ENCODE measurements around the gene REX1BD. TPM values are rescaled to one million over a fixed set of nuclear protein-coding genes. Genes with fewer than 3 reads are reported as not detected.

REX1BD gene
- total RNA-seq, 1 donor, result 41.4 TPM

DNA sequence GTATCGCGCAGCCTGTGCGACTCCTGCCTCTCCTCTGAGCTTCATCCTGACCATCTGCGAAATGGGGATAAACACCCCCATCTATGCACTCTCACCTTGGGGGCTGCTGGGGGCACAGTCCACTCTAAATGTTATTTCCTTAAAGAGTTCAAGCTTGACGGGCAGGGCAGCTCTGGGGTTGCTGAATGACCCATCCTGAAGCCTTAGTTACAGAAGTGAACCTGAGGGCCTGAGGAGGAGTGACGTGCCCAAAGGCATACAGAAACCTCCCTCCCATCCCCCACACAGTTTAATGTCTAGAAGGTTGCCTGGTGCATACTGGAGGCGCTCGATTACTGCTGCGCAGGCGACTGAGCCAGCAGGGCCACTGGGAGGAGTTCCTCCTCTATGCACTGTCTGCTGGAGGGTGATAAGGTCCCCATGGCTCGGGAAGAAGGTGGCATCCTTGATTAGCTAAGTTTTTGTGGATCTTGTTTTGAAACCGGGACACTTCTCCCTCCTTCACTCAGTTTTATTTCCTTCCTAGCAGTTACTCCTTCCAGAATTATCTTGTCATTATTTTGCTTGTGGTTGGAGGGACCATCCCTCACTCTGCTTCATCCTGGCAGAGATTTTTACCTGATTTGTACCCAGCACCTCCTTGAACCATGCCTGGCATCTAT, 44.7 kb upstream of the REX1BD start:
- no peak for TF ChIP-seq CTCF (IDR thresholded peaks at IDR 0.05; ENCODE audit: insufficient read depth, low read length)
- DNase-seq (ENCODE audit: low read depth), result peak; percentile 54
- peak overlapping the region; percentile 53 for H3K4me3 ChIP-seq (ENCODE audit: low read depth, low read length)

GRCh38 chr19:18551631-18552030, 37.0 kb upstream of the REX1BD start:
- DNase-seq (ENCODE audit: low read depth), result no peak
- no peak overlapping the region for H3K4me3 ChIP-seq (ENCODE audit: low read depth, low read length)
- no peak for TF ChIP-seq CTCF (IDR thresholded peaks at IDR 0.05; ENCODE audit: insufficient read depth, low read length)

GRCh38 chr19:18557411-18558201, 31.0 kb upstream of the REX1BD start, which contains the start of gene KXD1:
KXD1 (plus strand) TSS chr19:18557870; CDS start chr19:18562057, 4,187 bp downstream.
- no peak for TF ChIP-seq CTCF (IDR thresholded peaks at IDR 0.05; ENCODE audit: insufficient read depth, low read length)
- DNase-seq (ENCODE audit: low read depth), result peak; percentile 100
- peak within 1 kb of the TSS; percentile 96 for H3K4me3 ChIP-seq (ENCODE audit: low read depth, low read length)

DNA sequence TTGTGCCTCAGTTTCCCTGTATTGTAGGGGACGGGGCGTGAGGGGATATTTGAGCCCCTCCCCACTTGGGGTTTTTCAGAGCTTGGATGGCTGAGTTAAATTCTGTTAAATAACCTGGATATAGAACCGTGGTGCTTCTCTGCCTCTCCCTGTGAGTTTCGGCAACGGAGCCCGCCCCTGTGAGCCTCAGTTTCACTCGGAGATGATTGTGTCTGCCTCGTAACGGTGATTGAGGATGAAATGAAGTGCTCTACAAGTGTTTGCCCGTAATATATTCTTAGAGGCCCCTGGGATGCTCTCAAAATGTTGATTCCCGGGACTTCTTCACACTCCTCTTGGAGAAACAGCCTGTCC, 30.4 kb upstream of the REX1BD start:
- peak overlapping the region; percentile 96 for H3K4me3 ChIP-seq (ENCODE audit: low read depth, low read length)
- DNase-seq (ENCODE audit: low read depth), result peak; percentile 12
- TF ChIP-seq CTCF (IDR thresholded peaks at IDR 0.05; ENCODE audit: insufficient read depth, low read length), result no peak

- DNase-seq (ENCODE audit: low read depth), result peak; percentile 7
- H3K4me3 ChIP-seq (ENCODE audit: low read depth, low read length), result peak overlapping the region; percentile 96
- no peak for TF ChIP-seq CTCF (IDR thresholded peaks at IDR 0.05; ENCODE audit: insufficient read depth, low read length)
Observed at GRCh38 chr19:18558604-18559003, 30.0 kb upstream of the REX1BD start.

- no peak for DNase-seq (ENCODE audit: low read depth)
- no peak for TF ChIP-seq CTCF (IDR thresholded peaks at IDR 0.05; ENCODE audit: insufficient read depth, low read length)
- H3K4me3 ChIP-seq (ENCODE audit: low read depth, low read length), result no peak overlapping the region
Observed at GRCh38 chr19:18559685-18560084, 28.9 kb upstream of the REX1BD start.
